ENCODE data around the gene HOXA11.

Gene HOXA11

DNA sequence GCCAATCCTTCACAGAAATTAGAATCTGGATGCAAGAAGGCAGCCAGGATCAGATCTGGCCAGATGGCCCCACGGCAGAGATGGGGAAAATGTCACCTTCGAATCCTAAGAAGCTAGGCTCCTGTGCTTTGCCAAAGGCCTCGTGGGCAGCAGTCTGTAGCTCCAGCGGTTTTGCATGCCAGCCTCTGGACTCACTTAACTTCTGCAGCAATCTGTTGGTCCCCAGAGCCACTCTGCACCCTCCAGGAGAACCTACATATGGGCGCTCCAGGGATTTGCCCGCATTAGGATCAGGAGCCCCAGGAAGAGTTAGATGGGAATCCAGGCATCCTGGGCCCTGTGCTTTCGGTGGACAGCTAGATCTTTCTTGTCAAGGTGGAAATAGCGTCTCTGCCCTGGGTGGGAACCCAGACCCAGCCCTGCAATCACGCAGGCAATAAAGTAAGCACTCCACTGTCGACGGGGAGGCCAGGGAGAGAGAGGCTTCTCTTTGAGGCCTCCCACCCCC lies 25.0 kb upstream of the HOXA11 start:
- TF ChIP-seq, protein P1, sequence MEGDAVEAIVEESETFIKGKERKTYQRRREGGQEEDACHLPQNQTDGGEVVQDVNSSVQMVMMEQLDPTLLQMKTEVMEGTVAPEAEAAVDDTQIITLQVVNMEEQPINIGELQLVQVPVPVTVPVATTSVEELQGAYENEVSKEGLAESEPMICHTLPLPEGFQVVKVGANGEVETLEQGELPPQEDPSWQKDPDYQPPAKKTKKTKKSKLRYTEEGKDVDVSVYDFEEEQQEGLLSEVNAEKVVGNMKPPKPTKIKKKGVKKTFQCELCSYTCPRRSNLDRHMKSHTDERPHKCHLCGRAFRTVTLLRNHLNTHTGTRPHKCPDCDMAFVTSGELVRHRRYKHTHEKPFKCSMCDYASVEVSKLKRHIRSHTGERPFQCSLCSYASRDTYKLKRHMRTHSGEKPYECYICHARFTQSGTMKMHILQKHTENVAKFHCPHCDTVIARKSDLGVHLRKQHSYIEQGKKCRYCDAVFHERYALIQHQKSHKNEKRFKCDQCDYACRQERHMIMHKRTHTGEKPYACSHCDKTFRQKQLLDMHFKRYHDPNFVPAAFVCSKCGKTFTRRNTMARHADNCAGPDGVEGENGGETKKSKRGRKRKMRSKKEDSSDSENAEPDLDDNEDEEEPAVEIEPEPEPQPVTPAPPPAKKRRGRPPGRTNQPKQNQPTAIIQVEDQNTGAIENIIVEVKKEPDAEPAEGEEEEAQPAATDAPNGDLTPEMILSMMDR (IDR thresholded peaks at IDR 0.05; ENCODE audit: unreplicated experiment in 3 of 3): no peak
- H3K27ac Mint-ChIP-seq: no peak overlapping the region
- H3K4me1 Mint-ChIP-seq: peaks cover 8% of the 10 kb centered on the region
- H3K9me3 Mint-ChIP-seq: peaks cover 4% of the 10 kb centered on the region
- peak overlapping the region in 2 of 3 experiments; percentile 56 to 61 for H3K4me3 Mint-ChIP-seq
- H3K36me3 Mint-ChIP-seq (ENCODE audit: low read depth): no peaks in the 10 kb centered on the region
- H3K27me3 Mint-ChIP-seq (ENCODE audit: low read depth): peaks cover 100% of the 10 kb centered on the region

DNA sequence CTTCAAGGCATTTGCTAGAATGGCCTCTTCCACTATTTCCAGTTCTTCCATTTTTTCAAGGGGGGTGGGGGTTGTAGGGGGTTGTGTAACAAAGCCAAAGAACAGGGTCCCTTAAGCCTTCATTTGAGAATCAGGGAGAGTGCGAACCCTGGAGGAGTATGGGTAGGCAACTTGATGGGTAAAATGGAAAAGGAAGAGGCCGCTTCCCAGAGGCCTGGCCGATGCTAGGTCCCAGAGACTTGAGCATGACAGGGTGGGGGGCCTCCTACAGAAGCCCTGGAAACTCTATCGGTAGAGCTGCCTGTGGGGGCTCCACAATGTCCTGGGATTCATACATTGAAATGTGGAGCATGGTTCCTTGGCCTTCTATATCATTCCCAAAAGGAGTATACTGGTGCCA lies 24.0 kb upstream of the HOXA11 start:
- H3K36me3 Mint-ChIP-seq (ENCODE audit: low read depth): no peaks in the 10 kb centered on the region
- peaks cover 15% of the 10 kb centered on the region for H3K4me1 Mint-ChIP-seq
- TF ChIP-seq, protein P1 (IDR thresholded peaks at IDR 0.05; ENCODE audit: unreplicated experiment in 3 of 3): no peak
- peaks cover 4% of the 10 kb centered on the region for H3K9me3 Mint-ChIP-seq
- no peak overlapping the region for H3K4me3 Mint-ChIP-seq
- peaks cover 100% of the 10 kb centered on the region for H3K27me3 Mint-ChIP-seq (ENCODE audit: low read depth)
- no peak overlapping the region for H3K27ac Mint-ChIP-seq

DNA sequence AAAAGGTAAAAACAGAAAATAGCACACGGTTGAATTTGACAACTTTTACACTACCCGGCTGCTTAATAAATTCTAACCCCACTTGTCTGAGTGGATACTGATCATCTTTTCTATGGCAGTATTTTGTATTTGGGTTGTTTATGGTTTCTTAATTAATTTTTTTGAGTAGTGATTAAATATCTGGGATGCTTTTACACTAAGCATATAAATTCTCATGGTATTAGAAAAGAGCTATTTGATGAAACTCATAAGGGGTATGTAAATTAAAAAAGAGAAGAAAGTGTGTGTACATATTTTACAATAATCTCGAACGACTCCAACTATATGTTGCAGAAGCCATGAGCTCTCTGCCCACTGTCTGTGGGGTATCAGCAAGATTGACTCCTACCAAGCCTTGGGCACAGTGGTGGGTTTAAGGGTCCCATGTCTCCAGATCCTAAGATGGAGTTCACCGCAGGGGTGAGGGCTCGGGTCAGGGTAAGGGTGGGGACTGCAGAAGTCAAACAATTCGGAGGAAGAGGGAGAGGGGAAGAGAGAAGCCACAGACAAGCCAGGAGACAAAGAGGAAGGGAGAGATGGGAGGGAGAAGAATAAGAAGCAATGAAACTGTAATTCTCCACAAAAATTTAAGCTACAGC lies 22.4 kb upstream of the HOXA11 start:
- Mint-ChIP-seq H3K4me3 (no peak overlapping the region), H3K27me3 (ENCODE audit: low read depth) (peaks cover 100% of the 10 kb centered on the region), H3K4me1 (peaks cover 18% of the 10 kb centered on the region), H3K27ac (no peak overlapping the region), H3K9me3 (peaks cover 4% of the 10 kb centered on the region), H3K36me3 (ENCODE audit: low read depth) (no peaks in the 10 kb centered on the region)
- TF ChIP-seq, protein P1 (IDR thresholded peaks at IDR 0.05; ENCODE audit: unreplicated experiment in 3 of 3): no peak

DNA sequence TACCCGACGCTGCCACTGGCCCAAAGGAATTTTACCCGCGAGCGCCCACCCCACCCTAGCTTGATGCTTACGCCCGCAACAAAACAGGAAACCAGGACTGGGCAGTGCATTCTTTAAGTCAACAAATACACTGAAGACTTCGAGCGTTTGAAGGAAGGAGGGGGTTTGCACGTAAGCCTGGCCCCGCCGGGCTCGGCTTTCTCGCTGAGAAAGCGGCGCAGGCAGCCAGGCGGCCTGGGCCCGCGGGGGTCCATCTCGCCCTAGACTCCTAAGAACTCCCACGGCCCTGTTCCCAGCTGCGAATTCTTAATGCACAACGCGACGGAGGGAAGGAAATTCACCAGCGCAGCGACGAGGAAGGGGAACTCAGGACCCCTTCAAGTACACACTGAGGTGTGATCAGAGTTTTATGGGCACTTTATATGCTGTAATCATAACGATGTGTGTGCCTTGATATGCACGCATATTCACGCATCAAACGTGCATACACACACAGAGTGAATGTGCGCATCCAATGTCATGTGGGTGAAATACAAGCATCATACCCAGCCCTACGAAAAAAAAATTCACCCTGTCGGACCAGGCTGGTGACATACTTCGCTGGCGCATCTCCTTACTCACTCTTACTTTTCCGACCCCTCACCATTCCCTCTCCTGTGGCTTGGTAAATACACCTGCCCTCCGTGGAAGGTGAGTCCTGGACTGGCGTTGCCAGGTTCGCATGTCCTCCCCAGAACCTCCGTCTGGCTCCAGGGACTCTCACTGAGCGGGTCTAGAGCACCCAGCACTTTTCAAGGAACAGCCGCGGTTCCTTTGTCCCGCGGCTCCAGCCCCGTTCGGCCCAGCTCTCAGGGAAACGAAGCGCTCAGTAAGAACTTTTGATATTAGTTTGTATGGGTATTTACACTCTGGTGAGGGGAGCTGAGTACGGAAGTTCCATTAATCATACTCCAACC lies 20.6 kb upstream of the HOXA11 start:
- Mint-ChIP-seq H3K36me3 (ENCODE audit: low read depth) (no peaks in the 10 kb centered on the region), H3K27me3 (ENCODE audit: low read depth) (peaks cover 100% of the 10 kb centered on the region), H3K27ac (no peak overlapping the region), H3K4me3 (peak overlapping the region in 2 of 3 experiments; percentile 61 to 69), H3K4me1 (peaks cover 27% of the 10 kb centered on the region), H3K9me3 (peaks cover 4% of the 10 kb centered on the region)
- TF ChIP-seq, protein P1 (IDR thresholded peaks at IDR 0.05; ENCODE audit: unreplicated experiment in 3 of 3): no peak

DNA sequence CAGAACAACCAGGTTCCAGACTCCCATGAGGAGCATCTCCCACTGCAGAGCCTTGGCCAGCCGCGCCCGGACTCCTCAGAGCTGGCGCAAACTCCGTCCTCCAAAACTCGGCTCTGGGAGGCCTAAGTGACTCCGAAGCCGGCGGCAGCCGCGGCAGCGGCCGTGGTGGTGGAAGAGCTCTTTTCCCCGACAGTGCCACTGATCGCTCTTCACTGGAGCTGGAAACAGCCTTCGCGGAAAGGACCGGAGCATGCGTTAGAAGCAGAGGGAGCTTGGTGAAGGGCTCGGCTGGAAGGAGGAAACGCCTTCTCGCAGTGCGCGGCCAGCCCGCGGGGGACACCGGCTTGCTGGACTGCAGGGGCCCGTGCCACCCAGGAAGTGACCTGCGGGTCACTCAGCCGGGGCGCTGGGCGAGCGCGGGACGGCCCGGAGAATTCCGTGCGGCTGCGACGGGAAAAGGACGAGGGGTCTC lies 19.9 kb upstream of the HOXA11 start:
- H3K4me1 Mint-ChIP-seq: peaks cover 30% of the 10 kb centered on the region
- H3K27me3 Mint-ChIP-seq (ENCODE audit: low read depth): peaks cover 100% of the 10 kb centered on the region
- H3K36me3 Mint-ChIP-seq (ENCODE audit: low read depth): no peaks in the 10 kb centered on the region
- peak overlapping the region; percentile 43 to 69 (median 44) for H3K4me3 Mint-ChIP-seq
- peaks cover 4% of the 10 kb centered on the region for H3K9me3 Mint-ChIP-seq
- TF ChIP-seq, protein P1 (IDR thresholded peaks at IDR 0.05; ENCODE audit: unreplicated experiment in 3 of 3): no peak
- no peak overlapping the region for H3K27ac Mint-ChIP-seq
